GM19193 (cell line): ENCODE results near the gene SULT1C2.

Source experiments
- POLR2A ChIP-seq: IDR thresholded peaks from 4 replicates; pipeline ENCODE4 v1.6.1; 2011; ENCODE audit not compliant: insufficient read depth, insufficient read length; ENCODE audit errors: extremely low read depth

SULT1C2 gene

DNA sequence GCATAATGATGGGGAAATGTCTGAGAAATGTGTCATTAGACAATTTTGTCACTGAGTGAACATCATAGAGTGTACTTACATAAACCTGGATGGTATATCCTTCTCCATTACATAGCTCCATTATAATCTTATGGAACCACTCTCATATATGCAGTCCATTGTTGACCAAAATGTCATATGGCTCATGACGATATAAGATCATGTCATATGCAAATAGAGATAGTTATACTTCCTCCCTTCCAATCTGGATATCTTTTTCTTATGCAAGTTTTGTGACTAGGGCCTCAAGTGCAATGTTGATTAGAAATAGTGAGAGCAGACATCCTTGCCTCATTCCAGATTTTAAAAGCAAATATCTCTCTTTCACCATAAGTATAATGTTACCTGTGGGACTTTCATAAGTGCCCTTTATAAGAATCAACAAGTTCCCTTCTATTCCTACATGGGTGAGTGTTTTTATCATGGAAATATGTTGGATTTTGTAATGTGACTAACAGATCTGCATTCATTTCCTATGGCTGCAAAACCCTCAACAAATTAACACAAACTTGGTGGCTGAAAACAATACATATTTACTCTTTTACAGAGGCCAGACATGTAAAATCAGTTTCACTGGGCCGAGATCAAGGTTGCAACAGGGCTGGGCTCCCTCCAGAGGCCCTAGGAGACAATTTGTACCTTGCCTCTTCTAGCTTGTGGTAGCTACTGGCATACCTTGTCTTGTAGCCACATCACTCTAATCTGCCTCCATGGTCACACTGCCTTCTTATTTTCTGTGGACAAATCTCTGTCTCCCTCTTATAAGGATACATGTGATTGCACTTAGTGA is 67.4 kb downstream of the SULT1C2 start:
- no peak for TF ChIP-seq POLR2A
